Left renal pelvis (tissue), 4 donors: ENCODE data around the gene OR8B4. TPM values are rescaled to one million over a fixed set of nuclear protein-coding genes. Genes with fewer than 3 reads are reported as not detected.
"Not testable (repeated sequence)": the region's sequence is repeated elsewhere in the genome, so short reads cannot be mapped to it uniquely, and the experiment has no call there.

Experiments
- DNase-seq, 4 donors: peaks; one replicate each; pipeline ENCODE4 v3.0.0-alpha.2; 2013; ENCODE audit warnings: low read depth in 4 of 4, low spot score in 3 of 4
- polyA plus RNA-seq, 4 donors: library from polyadenylated mRNA; unstranded; fragments of 120-200 nt; gene quantifications; one replicate each; pipeline ENCODE4 v1.2.1, GENCODE V29; 2013; ENCODE audit not compliant: insufficient read length in 4 of 4

Gene OR8B4
- polyA plus RNA-seq, 4 donors: not detected

- DNase-seq: no peak
Observed at GRCh38 chr11:124409906-124410305, 14.8 kb downstream of the OR8B4 start.

DNA sequence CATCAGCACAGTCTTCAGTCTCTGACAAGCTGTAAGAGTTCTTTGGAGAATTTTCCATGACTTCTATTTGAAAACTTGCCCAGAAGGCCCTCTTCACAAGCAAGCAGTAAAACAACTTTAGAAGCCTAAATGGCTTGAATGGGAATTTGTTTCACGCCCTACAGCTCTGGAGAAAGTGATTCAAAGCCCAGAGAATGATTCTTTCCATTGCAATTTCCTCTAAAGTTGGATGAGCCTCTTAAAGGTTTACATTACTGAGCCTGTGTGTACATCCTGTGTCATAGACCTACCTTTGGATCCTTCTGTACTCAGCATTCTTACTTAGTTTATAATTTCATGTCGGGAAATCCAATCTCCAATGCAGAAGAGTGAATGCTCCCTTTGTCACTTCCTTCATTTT, 19.1 kb downstream of the OR8B4 start:
- no peak for DNase-seq

- DNase-seq: not testable (repeated sequence)
Observed at GRCh38 chr11:124403186-124403585, 21.5 kb downstream of the OR8B4 start.

DNA sequence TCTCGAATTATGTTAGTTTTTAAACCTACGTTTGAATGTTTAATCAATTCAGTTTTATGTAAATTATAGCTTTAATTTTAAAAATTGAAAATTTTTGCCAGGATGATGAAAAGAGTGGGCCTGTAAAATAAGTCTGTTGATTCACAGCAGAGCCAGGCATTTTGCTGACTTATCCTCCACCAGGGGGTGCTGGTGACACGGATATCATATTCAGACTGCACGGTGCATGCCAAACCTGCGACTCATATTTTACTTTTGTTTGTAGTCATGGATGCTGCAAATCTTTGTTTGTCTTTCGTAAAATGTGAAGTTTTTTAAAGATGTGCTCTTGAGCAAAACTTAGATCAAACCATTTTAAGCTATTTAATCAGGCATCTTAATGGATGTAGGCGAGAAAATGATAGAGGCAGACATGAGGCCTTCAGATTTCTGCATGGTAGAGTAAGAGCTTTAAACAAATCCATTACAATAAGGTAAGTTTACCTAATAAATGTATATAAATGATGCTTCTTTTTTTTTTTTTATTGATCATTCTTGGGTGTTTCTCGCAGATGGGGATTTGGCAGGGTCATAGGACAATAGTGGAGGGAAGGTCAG, 22.2 kb downstream of the OR8B4 start:
- DNase-seq: peak in 2 of 4 donors; percentile 9 to 22

DNA sequence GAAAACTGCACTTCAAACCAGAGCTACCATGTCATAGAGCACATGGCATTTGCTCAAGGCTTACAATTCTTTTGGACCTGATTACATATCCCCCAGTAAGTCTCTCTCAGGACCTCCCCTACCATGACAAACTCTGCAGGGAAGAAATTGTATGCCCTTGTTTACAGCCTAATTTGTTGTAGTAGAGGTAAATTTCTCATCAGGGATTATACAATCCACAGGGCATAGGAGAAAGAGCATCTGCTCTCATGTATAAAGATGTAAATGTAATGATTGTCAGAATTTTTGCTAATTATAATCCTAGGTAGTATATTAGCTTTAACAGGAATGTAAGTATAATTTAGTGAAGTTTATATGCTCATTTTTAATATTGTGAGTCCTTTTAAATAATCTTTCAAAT, 25.7 kb downstream of the OR8B4 start, which contains the start of gene OR8B3:
Gene OR8B3, minus strand, starts transcription at position 101 of the 400 bp plus-strand sequence. CDS start 1,673 bp downstream, outside the sequence.
- no peak for DNase-seq

- DNase-seq: not testable (repeated sequence)
Observed at GRCh38 chr11:124396847-124397246, 27.8 kb downstream of the OR8B4 start.

GRCh38 chr11:124394408-124394807, 30.3 kb downstream of the OR8B4 start:
- no peak for DNase-seq

DNA sequence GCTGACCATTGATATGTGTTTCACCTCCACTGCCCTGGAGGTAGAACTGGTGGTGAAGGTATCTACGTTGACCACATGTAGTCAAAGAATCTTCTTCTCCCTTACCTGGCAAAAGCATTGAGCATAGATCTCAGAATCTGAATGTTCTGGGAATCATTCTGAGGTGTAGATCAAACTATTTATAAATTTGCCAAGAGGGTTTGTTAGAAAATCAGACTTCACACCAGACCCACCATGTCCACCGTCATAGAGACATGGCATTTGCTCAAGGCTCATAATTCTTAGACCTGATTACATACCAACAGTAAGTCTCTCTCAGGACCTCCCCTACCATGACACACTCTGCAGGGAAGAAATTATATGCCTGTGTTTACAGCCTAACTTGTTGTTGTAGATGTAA, 40.3 kb downstream of the OR8B4 start, which contains the start of gene OR8B2:
Gene OR8B2, minus strand, starts transcription at position 101 of the 400 bp plus-strand sequence. CDS start 1,156 bp downstream, outside the sequence.
- DNase-seq: no peak

DNA sequence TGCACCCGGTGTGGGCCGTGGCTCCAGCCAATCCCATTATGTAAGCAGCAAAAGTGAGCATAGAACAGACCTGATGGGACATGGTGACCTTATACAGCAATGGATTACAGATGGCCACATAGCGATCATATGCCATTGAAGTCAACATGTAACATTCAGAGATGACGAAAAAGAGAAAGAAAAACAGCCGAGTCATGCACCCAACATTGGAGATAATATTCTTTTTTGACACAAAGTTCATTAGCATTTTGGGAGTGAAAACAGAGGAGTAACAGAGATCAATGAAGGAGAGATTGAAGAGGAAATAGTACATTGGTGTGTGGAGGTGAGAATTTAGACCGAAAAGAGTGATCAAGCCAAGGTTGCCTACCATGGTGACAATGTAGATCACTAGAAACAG, 41.8 kb downstream of the OR8B4 start:
- not testable (repeated sequence) for DNase-seq

DNA sequence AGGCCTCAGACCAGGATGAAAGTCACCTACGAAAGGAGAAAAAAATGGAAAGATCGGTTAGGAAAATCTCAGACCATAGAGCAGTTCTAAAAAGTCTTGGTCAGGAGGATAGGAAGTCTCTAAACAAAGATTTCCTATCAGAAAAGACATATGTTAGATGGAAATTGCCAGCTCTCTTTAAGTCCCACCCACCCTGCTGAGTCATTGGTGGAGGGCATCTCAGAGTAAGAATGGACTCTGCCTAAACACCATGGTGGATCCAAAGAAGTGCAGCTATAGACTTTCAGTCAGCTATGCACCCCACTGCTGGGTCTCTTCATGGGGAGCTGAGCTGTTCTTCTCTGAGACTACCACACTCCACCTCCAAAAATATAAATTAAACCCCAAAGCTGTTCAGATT, 44.1 kb downstream of the OR8B4 start:
- no peak for DNase-seq

GRCh38 chr11:124376280-124376679, 48.4 kb downstream of the OR8B4 start:
- DNase-seq: no peak

Other genes starting within 250 kb of the OR8B4 start
- gene OR10D3, start 241.5 kb downstream of the OR8B4 start, polyA plus RNA-seq: not detected
- gene OR8G1, start 183.8 kb downstream of the OR8B4 start, polyA plus RNA-seq: not detected
- not detected for gene OR8G5, start 168.5 kb downstream of the OR8B4 start, polyA plus RNA-seq
- gene OR8D1, start 110.9 kb downstream of the OR8B4 start, polyA plus RNA-seq: not detected
- gene OR8D2, start 104.7 kb downstream of the OR8B4 start, polyA plus RNA-seq: not detected
- gene OR8B2, start 40.4 kb downstream of the OR8B4 start, polyA plus RNA-seq: not detected
- gene OR8B3, start 25.8 kb downstream of the OR8B4 start, polyA plus RNA-seq: not detected
- gene OR8B8, start 20.8 kb upstream of the OR8B4 start, polyA plus RNA-seq: not detected
- gene OR8B12, start 118.8 kb upstream of the OR8B4 start, polyA plus RNA-seq: not detected
- not detected for gene OR8A1, start 145.1 kb upstream of the OR8B4 start, polyA plus RNA-seq
- gene PANX3, start 186.6 kb upstream of the OR8B4 start, polyA plus RNA-seq: not detected
- 10 to 100 TPM; 24.9 to 41.4 (median 28.7) TPM for gene TBRG1, start 198.0 kb upstream of the OR8B4 start, polyA plus RNA-seq
- 10 to 100 TPM in 3 of 4 donors, 1 to 10 TPM in 1; 6.0 to 32.9 (median 31.4) TPM for gene SIAE, start 248.9 kb upstream of the OR8B4 start, polyA plus RNA-seq
- gene SPA17, start 249.0 kb upstream of the OR8B4 start, polyA plus RNA-seq: 10 to 100 TPM in 3 of 4 donors, 1 to 10 TPM in 1; 5.0 to 24.4 (median 19.2) TPM